ENCODE measurements around the gene GHR. TPM values are rescaled to one million over a fixed set of nuclear protein-coding genes. Genes with fewer than 3 reads are reported as not detected.

GHR gene
- total and polyA plus RNA-seq, 10 of the 15 experiments (the other 5 are each of a cell fraction or from before 2014, with no cell fraction given): 0.23 to 10.2 (median 0.48) TPM

DNA sequence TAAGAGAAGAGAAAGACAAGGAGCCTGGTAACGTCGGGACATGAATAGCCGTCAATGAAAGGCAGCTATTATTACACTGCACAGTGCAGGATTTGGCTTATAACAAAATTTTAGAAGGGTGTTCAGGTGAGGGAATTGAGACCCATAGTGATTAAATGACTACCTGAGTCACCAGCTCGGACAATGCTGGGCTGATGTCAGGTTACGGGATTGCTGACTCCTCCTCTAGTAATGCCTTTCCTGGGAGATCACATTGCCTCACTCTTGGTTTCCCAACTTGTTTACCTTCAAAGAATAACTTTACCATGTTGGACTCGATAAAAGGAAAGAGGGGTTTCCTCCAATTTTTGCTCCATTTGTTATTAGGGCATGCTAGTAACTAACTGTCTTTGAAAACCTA, 132.6 kb downstream of the GHR start (continued):
- TF ChIP-seq, protein P1, sequence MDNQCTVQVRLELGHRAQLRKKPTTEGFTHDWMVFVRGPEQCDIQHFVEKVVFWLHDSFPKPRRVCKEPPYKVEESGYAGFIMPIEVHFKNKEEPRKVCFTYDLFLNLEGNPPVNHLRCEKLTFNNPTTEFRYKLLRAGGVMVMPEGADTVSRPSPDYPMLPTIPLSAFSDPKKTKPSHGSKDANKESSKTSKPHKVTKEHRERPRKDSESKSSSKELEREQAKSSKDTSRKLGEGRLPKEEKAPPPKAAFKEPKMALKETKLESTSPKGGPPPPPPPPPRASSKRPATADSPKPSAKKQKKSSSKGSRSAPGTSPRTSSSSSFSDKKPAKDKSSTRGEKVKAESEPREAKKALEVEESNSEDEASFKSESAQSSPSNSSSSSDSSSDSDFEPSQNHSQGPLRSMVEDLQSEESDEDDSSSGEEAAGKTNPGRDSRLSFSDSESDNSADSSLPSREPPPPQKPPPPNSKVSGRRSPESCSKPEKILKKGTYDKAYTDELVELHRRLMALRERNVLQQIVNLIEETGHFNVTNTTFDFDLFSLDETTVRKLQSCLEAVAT (IDR thresholded peaks at IDR 0.05): no peak
- TF ChIP-seq WRNIP1 (IDR thresholded peaks at IDR 0.05; ENCODE audit: borderline replicate concordance, low read depth, low read length) (no peak), MTA3 (IDR thresholded peaks at IDR 0.05; ENCODE audit: borderline replicate concordance, low read length) (no peak), ZNF592 (IDR thresholded peaks at IDR 0.05) (no peak), JUNB (IDR thresholded peaks at IDR 0.05) (no peak)

- no peak overlapping the region for H2AFZ ChIP-seq (ENCODE audit: control insufficient read depth, low read depth, low read length)
- no peak overlapping the region for H3K4me3 ChIP-seq
- in situ Hi-C loops (cut with MboI): no loop called here
- H3K79me2 ChIP-seq (ENCODE audit: control insufficient read depth, insufficient read depth, low read length): no peaks in the 10 kb centered on the region
- DNase-seq (ENCODE audit: low read depth, low spot score) (no peak), ATAC-seq (no peak), FAIRE-seq (no peak)
- H3K27me3 ChIP-seq (replicated peaks in 1 of 2; ENCODE audit: control insufficient read depth in 2 of 2, insufficient read depth in 2 of 2, low read length in 1 of 2): no peaks in the 10 kb centered on the region
- no peaks in the 10 kb centered on the region for H4K20me1 ChIP-seq (ENCODE audit: control insufficient read depth, insufficient read depth)
- no peak overlapping the region for H3K27ac ChIP-seq (ENCODE audit: control insufficient read depth, insufficient read depth)
- CTCF ChIA-PET: interaction anchor here (1.2 kb wide), 1 partner anchor 26 kb away, joined by 4 read pairs; no protein-coding TSS in a partner anchor
- H3K4me2 ChIP-seq (ENCODE audit: control insufficient read depth, insufficient read depth): no peak overlapping the region
- no peak overlapping the region for H3K9ac ChIP-seq (ENCODE audit: control insufficient read depth, insufficient read depth, low read length)
- RAD21 ChIA-PET (ENCODE audit: unreplicated experiment): no interaction called here
- no peaks in the 10 kb centered on the region for H3K9me3 ChIP-seq (replicated peaks; ENCODE audit: control insufficient read depth, insufficient read depth, low read length)
- SMC1A ChIA-PET (ENCODE audit: uncharacterized antibody, unreplicated experiment): no interaction called here
- intact Hi-C loops (cut with micrococcal nuclease; ENCODE audit: unreplicated experiment): no loop called here
- BruUV-seq (replicated peaks): no TSS peak
- 0% methylated on average over 1 of the region's 1 CpG for WGBS (ENCODE audit: insufficient coverage, insufficient replicate concordance, low lambda C conversion rate, missing lambda C conversion rate)
- POLR2A ChIA-PET: no interaction called here
- H3K36me3 ChIP-seq (ENCODE audit: control insufficient read depth in 2 of 2, insufficient read depth in 2 of 2, low read length in 1 of 2): no peaks in the 10 kb centered on the region
- no peaks in the 10 kb centered on the region for H3K4me1 ChIP-seq (ENCODE audit: control insufficient read depth, insufficient read depth, low read length)
- no peak for TF ChIP-seq BCLAF1 (IDR thresholded peaks at IDR 0.05)
- no peak for TF ChIP-seq KDM1A (IDR thresholded peaks at IDR 0.05; ENCODE audit: borderline replicate concordance)
- TF ChIP-seq TCF7 (IDR thresholded peaks at IDR 0.05; ENCODE audit: borderline replicate concordance): no peak
- TF ChIP-seq IKZF2 (IDR thresholded peaks at IDR 0.05): no peak
- TF ChIP-seq STAT1 (conservative IDR thresholded peaks at IDR 0.05): no peak
- TF ChIP-seq PRDM15 (CRISPR knock-in tag; IDR thresholded peaks at IDR 0.05): no peak
- no peak for TF ChIP-seq RBBP5 (conservative IDR thresholded peaks at IDR 0.05)
These were observed 134.4 kb downstream of the GHR start for GRCh38 chr5:42557689-42558088.

All from GM12878 (cell line).